GM23248 (cell line): ENCODE measurements around the gene RHOJ.

Source experiments
- EZH2 ChIP-seq: fragments of 200-600 bp; sonication (generic); IDR thresholded peaks from 2 replicates; pipeline ENCODE4 v1.6.1; 2018; ENCODE audit warnings: antibody characterized with exemption, mild to moderate bottlenecking; ENCODE audit not compliant: insufficient read depth, poor library complexity, severe bottlenecking
- EZH2phosphoT487 ChIP-seq: fragments of 200-600 bp; sonication (generic); IDR thresholded peaks from 2 replicates; pipeline ENCODE4 v1.6.1; 2018; ENCODE audit warnings: antibody characterized with exemption, moderate library complexity, mild to moderate bottlenecking, low read depth; ENCODE audit not compliant: insufficient read depth

- TF ChIP-seq EZH2 (no peak), EZH2phosphoT487 (no peak)
Measured at GRCh38 chr14:63175531-63175930, 28.7 kb upstream of the RHOJ start.
